ENCODE data around the gene TTYH3.

The TTYH3 gene

GRCh38 chr7:2617325-2617905 lies 14.4 kb upstream of the TTYH3 start:
- DNase-seq, result no peak

- no peak for DNase-seq
Measured at GRCh38 chr7:2619116-2619515, 12.7 kb upstream of the TTYH3 start.

GRCh38 chr7:2621061-2621828 lies 10.5 kb upstream of the TTYH3 start:
- no peak for DNase-seq

DNA sequence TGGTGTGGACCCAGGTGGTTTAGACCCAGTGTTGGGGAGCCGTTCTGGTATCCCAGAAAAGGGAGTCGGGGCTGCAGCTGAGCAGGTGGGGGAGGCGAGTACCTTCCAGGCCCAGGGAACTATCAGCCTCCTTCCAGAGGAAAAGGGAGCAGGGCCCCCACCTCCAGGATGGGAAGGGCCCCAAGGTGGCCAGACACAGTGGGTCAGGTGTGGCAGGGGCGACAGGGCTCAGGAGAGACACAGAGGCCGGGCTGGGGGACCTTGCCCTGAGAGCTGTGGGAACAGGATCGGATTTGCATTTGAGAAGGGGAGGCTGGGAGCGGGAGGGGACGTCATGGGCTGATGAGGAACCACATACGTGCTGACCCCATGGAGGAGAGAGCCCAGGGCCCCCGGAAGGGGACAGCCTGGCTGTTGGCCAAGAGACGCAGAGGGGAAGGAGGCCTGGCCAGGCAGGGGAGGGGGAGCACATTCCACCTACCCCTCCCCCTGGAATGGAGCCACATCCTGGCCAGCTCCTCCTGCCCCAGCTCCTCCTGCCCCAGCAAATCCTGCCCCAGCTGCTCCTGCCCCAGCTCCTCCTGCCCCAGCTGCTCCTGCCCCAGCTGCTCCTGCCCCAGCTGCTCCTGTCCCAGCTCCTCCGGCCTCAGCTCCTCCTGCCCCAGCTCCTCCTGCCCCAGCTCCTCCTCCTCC lies 9.7 kb upstream of the TTYH3 start:
- no peak for DNase-seq

- no peak for DNase-seq
Measured at GRCh38 chr7:2622869-2623697, 8.7 kb upstream of the TTYH3 start.

DNA sequence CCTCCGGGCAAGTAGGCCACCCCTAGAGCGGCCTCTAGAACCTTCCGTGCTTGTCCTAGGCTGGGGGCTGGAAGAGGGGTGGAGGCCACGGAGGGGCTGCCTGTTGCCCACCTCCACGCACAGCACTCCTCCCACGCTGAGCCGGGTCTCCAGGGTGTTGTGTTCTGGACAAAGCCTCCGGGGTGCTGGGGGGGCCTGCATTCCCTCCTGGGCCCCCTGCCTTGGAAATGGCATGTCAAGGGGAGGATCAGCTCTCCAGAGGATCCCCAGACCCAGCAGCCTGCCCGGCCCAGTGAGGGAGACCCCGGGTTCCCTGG lies 8.1 kb upstream of the TTYH3 start:
- no peak for DNase-seq

- no peak for DNase-seq
Measured at GRCh38 chr7:2624293-2624886, 7.4 kb upstream of the TTYH3 start.

- no peak for DNase-seq
Measured at GRCh38 chr7:2626498-2627117, 5.2 kb upstream of the TTYH3 start.

GRCh38 chr7:2627258-2628129 lies 4.3 kb upstream of the TTYH3 start:
- DNase-seq, result no peak

DNA sequence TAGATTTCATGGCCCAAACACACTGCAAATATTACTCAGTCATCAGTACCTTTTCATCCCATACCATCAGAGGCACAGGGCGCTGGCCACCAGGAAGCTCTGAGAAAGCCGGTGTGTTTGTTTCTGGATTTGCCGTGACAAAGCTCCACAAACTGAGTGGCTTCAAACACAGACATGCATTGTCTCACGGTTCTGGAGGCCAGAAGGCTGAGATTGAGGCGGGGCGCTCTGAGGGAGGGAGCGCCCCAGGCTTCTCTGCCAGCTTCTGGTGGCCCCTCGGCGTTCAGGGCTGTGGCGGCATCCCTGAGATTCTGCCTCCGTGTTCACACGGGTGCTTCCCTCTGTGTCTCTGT lies 3.7 kb upstream of the TTYH3 start:
- no peak for DNase-seq

DNA sequence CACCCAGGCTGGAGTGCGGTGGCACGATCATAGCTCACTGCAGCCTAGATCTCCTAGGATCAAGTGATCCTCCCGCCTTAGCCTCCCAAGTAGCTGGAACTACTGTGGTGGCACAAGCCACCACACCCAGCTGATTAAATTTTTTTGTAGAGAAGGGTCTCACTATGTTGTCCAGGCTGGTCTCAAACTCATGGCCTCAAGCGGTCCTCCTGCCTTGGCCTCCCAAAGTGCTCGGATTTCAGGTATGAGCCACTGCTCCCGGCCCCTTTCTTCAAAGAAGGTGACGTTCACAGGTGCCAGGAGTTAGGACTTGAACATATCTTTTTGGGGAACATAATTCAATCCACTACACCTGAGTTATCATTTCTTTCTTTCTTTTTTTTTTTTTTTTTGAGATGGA lies 2.9 kb upstream of the TTYH3 start:
- no peak for DNase-seq

DNA sequence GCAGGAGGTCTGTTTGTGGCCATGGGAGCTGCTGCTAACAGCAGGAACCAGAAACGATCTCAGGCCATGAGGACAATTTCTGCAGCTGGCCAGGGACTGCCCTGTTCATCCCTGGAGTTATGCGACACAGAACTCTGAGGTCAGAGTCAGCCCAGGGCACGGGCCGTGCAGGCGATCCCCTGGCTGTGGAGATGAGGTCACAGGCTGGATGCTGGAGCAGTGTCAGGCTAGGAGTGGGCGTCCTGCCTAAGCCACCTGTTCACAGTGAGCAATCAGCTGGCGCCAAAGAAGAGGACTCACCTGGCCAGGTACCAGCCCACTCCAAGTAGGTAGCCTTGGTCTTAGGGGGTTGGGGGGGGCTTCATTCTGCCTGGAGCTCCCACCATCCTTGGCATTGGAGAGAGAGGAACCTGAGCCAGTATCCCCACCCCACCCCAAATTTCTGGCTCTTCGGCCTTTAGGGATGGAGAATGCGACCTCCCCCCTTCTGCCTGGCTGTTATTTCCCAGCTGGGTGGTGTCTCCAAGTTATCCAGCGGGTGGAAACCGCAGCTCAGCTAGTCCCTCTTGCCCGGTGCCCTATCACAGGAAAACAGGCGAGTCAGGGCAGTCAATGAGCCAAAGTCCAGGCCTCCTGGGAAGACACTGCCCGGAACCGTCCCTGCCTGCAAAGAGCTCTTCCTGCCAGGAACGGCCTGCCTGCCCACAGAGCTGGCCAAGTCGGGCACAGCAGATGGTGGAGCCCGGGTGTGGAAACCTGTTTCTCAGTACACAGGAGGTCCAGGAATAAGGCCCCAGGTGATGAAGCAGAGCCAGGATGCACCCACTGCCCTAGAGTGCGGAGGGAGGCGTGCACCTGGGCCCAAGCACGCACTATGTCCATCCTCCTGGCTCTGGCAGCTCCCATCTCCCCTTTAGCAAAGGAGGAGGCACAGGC lies 1.8 kb upstream of the TTYH3 start:
- DNase-seq, result no peak

DNA sequence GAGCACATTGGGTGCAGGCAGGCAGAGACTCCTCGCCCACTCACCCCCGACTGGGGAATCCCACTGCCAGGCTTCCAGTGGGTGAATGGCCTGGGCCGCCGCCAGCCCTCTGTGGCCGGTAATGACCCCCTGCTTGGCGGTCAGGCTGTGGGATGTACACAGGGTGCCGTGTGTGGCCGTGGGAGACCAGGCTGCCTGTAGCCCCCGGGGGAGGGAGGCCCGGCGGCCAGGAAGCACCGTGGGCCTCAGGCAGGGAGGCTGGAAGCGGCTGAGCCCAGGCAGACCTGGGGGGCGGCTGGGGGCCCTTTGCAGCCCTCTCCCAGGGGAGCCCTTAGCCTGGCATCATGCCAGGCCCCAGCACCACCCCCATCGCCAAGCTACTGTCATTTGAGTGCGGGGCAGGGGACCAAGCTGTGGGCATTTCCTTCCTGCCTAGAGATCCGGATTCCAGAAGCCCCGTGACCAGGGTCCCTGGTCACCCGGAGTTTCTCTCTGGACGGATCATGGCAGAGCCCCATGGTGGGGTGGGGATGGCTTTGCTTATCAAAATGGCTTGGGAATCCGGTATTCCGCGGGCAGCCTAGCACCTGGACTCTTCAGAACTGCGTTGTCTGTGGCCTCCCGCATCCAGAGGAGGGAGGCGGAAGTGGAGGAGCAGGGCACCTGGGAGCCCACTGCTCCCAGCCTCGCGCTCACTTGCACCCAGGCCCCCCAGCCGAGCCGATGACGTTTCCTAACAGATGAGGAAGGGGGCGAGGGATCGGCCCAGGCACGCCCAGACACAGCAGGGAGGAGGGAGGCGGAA lies 1.1 kb downstream of the TTYH3 start:
- peak in 5 of 6 experiments; percentile 8 to 53 (median 35) for DNase-seq

DNA sequence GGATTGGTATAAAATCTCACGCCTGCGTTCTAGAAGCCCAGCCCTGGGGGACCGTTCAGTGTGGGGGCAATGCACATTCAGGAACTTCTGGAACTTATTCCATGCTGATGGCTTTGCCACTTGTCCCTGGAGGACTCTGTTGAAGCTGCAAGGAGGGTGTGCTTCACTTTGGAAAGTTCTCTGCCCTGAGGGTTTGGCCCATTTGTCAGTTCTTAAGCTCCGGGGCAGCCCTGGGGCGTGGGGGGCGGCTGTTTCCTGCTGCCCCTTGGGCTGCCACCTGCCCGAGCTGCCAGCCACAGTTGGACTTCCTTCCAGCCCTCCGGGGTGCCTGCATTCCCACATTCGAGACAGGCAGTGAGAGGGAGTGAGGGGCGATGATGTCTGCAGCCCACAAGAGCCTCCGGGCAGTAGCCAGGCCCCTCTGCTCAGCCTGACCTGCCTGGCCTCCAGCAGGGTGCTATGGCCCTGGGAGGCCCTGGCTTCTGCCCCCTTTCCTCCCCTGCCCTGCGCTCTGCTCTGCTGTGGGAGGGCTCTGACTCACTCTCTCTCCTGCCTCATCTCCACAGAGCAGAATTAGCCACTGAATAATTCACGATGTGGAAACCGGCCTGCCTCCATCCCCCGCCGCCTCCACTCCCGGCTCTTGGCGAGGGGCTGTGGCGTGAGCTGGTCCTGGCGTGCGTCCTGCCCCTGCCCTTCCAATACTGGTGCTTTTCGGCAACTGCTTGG lies 1.9 kb downstream of the TTYH3 start:
- DNase-seq, result no peak

DNA sequence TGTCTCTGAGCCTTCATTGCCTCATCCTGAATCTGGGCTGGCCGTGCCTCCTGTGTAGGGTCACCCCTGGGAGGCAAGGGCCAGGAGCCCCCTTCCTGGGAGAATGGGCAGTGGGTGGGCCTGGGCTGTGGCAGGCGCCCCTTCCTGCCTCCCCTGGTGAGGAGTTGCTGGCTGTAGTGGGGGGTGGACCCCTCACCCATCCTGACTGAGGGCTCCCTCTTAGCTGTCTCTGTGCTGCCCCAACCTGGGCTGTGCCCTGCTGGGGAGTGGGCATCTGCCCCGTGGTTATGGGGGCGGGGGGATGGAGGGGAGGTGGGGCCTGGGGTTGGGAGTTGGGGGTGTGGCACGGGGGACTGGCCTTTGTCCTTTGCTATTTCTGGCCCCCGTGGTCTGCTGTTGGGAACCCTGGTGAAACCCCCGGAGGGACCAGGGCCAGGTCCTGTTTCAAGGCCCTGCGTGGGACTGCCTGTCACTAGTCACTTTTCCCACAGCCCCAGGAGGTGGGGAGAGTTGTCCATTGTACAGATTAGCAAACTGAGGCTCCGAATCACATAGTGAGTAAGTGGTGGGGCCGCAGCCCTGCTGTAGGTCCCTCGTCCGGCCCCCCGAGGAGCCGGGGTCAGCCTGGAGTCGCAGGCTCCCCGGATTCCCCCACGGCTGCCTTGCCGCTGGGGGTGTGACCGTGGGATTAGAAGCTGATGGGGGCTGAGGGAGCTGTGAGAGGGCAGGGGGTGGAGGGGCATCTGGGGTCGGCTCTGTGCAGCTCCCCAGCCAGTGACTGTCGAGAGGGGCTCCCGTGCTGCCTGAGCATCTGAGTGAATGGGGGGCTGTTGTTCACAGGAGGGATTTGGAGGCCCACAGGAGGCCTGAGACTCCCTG lies 2.7 kb downstream of the TTYH3 start:
- no peak for DNase-seq

DNA sequence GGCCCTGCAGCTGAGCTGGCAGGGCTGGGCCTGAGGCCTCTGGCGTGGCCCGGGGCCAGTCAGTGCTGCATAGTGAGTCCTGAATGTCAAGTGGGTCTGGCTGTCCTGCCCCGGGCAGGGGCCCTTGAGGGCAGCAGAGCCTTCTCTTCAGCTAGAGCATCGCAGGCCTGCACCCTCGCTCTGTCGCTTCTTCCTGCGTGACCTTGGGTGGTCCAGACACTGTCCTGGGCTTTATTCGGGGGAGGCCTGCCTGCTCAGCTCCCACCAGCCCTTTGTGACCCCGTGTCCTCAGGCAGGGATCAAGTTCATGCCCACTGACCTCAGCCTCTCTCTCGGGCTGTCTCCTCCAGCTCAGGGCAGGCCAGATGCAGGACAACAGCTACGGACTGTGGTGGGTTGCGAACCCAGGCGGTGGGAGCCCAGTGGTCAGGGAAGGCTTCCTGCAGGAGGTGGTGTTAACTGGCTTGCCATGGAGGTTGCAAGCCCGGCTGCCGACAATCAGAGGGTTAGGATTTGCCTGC lies 3.4 kb downstream of the TTYH3 start:
- no peak for DNase-seq
